SK-N-MC (cell line): ENCODE data around the gene UBL7.

Experiments
- EZH2 ChIP-seq: fragments of 200-600 bp; sonication (generic); IDR thresholded peaks from one replicate; pipeline ENCODE4 v1.6.1; 2017; ENCODE audit warnings: antibody characterized with exemption
- POLR2AphosphoS5 ChIP-seq: IDR thresholded peaks from 2 replicates; pipeline ENCODE4 v1.6.1; 2012; ENCODE audit warnings: mild to moderate bottlenecking, low read depth, low read length, borderline replicate concordance

GRCh38 chr15:74402873-74403587 is 57.9 kb downstream of the UBL7 start:
- no peak for TF ChIP-seq EZH2
- TF ChIP-seq POLR2AphosphoS5: no peak
